Measurements from ENCODE around the gene PLA2G4E. TPM values are rescaled to one million over a fixed set of nuclear protein-coding genes. Genes with fewer than 3 reads are reported as not detected.
A peak's percentile ranks its signal among the peaks of the same experiment; 100 is the strongest.

PLA2G4E gene
- total and polyA plus RNA-seq, 2 donors = 0.05 to 0.62 TPM

DNA sequence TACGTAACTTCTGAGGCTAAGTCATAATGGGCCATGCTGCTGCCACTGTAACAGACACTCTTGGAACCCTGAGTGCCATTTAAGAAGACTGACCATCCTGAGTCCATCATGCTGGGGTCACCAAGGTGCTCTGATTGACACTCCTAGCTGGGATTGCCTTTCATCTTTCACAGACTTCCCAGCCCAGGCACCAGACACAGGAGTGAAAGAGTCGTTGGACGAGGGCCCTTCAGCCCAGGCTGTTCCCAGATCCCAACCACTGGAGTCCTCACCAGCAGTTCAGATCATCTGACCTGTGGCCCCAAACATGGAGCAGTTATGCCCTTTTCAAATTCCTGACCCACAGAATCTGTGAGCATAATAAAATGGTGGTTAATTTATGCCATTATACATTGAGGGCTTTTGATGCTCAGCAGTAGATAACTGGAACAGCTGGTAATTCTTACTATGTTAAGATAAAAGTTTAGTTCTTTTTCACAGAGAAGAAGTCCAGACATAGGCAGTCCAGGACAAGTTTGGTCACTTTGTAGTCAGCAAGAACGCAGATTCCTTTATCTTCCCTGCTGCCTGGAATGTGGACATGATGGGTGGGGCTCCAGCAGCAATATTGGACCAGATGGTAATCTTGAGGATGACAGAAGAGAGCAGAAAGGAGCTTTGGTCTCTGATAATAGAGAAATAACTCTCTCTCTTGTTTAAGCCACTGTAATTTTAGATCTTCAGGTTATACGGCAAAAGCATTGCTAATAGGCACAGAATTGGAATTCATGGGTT is 41.2 kb downstream of the PLA2G4E start:
- Histone ChIP-seq H3K27me3 (ENCODE audit: control insufficient read depth in 2 of 2, insufficient read depth in 1 of 2, low read length in 1 of 2) (peaks cover 0 to 5% of the 10 kb centered on the region in 2 donors), H3K27ac (ENCODE audit: low read depth in 1 of 2, low read length in 1 of 2) (no peak overlapping the region), H3K4me3 (ENCODE audit: low read length in 2 of 2) (no peak overlapping the region), H3K4me1 (ENCODE audit: control insufficient read depth in 2 of 2, insufficient read depth in 2 of 2, low read length in 2 of 2) (peaks cover 0 to 4% of the 10 kb centered on the region in 2 donors), H3K36me3 (ENCODE audit: control insufficient read depth in 2 of 2, insufficient read depth in 2 of 2, low read length in 1 of 2) (no peaks in the 10 kb centered on the region), H3K9me3 (ENCODE audit: control insufficient read depth in 2 of 2, insufficient read depth in 1 of 2, low read length in 1 of 2) (no peaks in the 10 kb centered on the region)
- WGBS = 94% methylated on average over 5 of the region's 5 CpGs
- DNase-seq (ENCODE audit: low read depth in 6 of 9, low spot score in 9 of 9) = no peak

- DNase-seq (ENCODE audit: low read depth in 6 of 9, low spot score in 9 of 9) = no peak
- no peak overlapping the region for H3K4me3 ChIP-seq (ENCODE audit: low read length in 2 of 2)
- no peaks in the 10 kb centered on the region for H3K36me3 ChIP-seq (ENCODE audit: control insufficient read depth in 2 of 2, insufficient read depth in 2 of 2, low read length in 1 of 2)
- 97% methylated on average over 4 of the region's 4 CpGs for WGBS
- no peaks in the 10 kb centered on the region for H3K9me3 ChIP-seq (ENCODE audit: control insufficient read depth in 2 of 2, insufficient read depth in 1 of 2, low read length in 1 of 2)
- no peak overlapping the region for H3K27ac ChIP-seq (ENCODE audit: low read depth in 1 of 2, low read length in 1 of 2)
- H3K4me1 ChIP-seq (ENCODE audit: control insufficient read depth in 2 of 2, insufficient read depth in 2 of 2, low read length in 2 of 2) = peaks cover 0 to 4% of the 10 kb centered on the region in 2 donors
- peaks cover 0 to 8% of the 10 kb centered on the region in 2 donors for H3K27me3 ChIP-seq (ENCODE audit: control insufficient read depth in 2 of 2, insufficient read depth in 1 of 2, low read length in 1 of 2)
Measured at GRCh38 chr15:41978534-41978933, 42.3 kb downstream of the PLA2G4E start.

DNA sequence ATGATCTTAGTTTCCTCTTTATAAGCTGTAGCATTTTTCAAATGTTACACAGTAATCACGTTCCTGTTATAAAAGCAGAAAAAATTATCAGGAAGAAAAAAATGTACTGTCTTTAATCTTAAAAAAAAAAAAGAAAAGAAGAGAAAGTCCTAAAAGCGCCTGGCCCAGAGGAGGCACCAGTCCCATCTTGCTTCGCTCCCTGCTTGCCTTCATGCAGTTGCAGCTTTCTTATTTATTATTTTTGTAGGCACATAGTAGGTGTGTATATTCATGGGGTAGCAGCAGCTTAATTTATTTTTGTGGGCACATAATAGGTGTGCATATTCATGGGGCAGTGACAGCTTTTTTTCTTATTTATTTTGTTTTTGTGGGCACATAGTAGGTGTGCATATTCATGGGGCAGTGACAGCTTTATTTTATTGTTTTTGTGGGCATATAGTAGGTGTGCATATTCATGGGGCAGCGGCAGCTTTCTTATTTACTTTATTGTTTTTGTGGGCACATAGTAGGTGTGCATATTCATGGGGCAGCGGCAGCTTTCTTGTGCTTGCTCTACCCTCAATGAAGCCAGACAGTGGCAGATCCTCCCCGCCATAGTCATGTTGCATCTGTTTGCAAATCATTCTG is 43.0 kb downstream of the PLA2G4E start:
- no peaks in the 10 kb centered on the region for H3K9me3 ChIP-seq (ENCODE audit: control insufficient read depth in 2 of 2, insufficient read depth in 1 of 2, low read length in 1 of 2)
- 89% methylated on average over 6 of the region's 6 CpGs for WGBS
- peaks cover 0 to 8% of the 10 kb centered on the region in 2 donors for H3K27me3 ChIP-seq (ENCODE audit: control insufficient read depth in 2 of 2, insufficient read depth in 1 of 2, low read length in 1 of 2)
- peaks cover 0 to 5% of the 10 kb centered on the region in 2 donors for H3K4me1 ChIP-seq (ENCODE audit: control insufficient read depth in 2 of 2, insufficient read depth in 2 of 2, low read length in 2 of 2)
- no peak overlapping the region for H3K27ac ChIP-seq (ENCODE audit: low read depth in 1 of 2, low read length in 1 of 2)
- H3K4me3 ChIP-seq (ENCODE audit: low read length in 2 of 2) = no peak overlapping the region
- DNase-seq (ENCODE audit: low read depth in 6 of 9, low spot score in 9 of 9) = no peak
- no peaks in the 10 kb centered on the region for H3K36me3 ChIP-seq (ENCODE audit: control insufficient read depth in 2 of 2, insufficient read depth in 2 of 2, low read length in 1 of 2)

GRCh38 chr15:41975669-41976068 is 45.2 kb downstream of the PLA2G4E start:
- WGBS = 78% methylated on average over 2 of the region's 2 CpGs
- no peak for DNase-seq (ENCODE audit: low read depth in 6 of 9, low spot score in 9 of 9)

DNA sequence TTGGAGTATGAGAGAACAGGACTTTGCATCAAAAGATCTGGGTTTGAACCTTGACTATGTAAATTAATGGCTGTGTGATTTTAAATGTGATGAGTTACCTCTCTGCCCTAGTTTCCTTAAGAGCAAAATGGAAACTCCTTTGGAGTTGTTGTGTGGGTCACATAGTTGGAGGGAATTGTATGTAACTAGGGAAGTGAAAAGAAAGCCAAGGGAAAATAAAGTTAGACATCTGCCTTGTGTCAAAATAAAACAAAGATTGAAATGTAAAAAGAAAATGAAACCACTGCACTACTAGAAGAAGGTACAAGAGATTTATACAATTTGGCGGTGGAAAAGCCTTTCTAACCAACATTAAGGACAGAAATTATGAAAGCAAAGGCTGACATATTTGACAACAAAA is 46.8 kb downstream of the PLA2G4E start:
- H3K4me1 ChIP-seq (ENCODE audit: control insufficient read depth in 2 of 2, insufficient read depth in 2 of 2, low read length in 2 of 2) = peaks cover 8 to 15% of the 10 kb centered on the region in 2 donors
- no peaks in the 10 kb centered on the region for H3K36me3 ChIP-seq (ENCODE audit: control insufficient read depth in 2 of 2, insufficient read depth in 2 of 2, low read length in 1 of 2)
- DNase-seq (ENCODE audit: low read depth in 6 of 9, low spot score in 9 of 9) = no peak
- no peak overlapping the region for H3K27ac ChIP-seq (ENCODE audit: low read depth in 1 of 2, low read length in 1 of 2)
- WGBS = 89% methylated on average over 1 of the region's 1 CpG
- H3K27me3 ChIP-seq (ENCODE audit: control insufficient read depth in 2 of 2, insufficient read depth in 1 of 2, low read length in 1 of 2) = peaks cover 0 to 24% of the 10 kb centered on the region in 2 donors
- H3K9me3 ChIP-seq (ENCODE audit: control insufficient read depth in 2 of 2, insufficient read depth in 1 of 2, low read length in 1 of 2) = no peaks in the 10 kb centered on the region
- H3K4me3 ChIP-seq (ENCODE audit: low read length in 2 of 2) = no peak overlapping the region

More at GRCh38 chr15:41975669-41976068, 45.2 kb downstream of the PLA2G4E start:
- Histone ChIP-seq H3K4me1 (ENCODE audit: control insufficient read depth in 2 of 2, insufficient read depth in 2 of 2, low read length in 2 of 2) (peaks cover 6 to 10% of the 10 kb centered on the region in 2 donors), H3K4me3 (ENCODE audit: low read length in 2 of 2) (no peak overlapping the region), H3K27me3 (ENCODE audit: control insufficient read depth in 2 of 2, insufficient read depth in 1 of 2, low read length in 1 of 2) (peaks cover 0 to 17% of the 10 kb centered on the region in 2 donors), H3K27ac (ENCODE audit: low read depth in 1 of 2, low read length in 1 of 2) (no peak overlapping the region), H3K9me3 (ENCODE audit: control insufficient read depth in 2 of 2, insufficient read depth in 1 of 2, low read length in 1 of 2) (no peaks in the 10 kb centered on the region), H3K36me3 (ENCODE audit: control insufficient read depth in 2 of 2, insufficient read depth in 2 of 2, low read length in 1 of 2) (no peaks in the 10 kb centered on the region)

GRCh38 chr15:41972253-41973242 is 48.3 kb downstream of the PLA2G4E start, which contains the start of gene EHD4:
EHD4 (minus strand) TSS chr15:41972557; CDS start chr15:41972494, 63 bp downstream.
- Histone ChIP-seq H3K27ac (ENCODE audit: low read depth in 1 of 2, low read length in 1 of 2) (peak within 1 kb of the TSS; percentile 15 to 89), H3K27me3 (ENCODE audit: control insufficient read depth in 2 of 2, insufficient read depth in 1 of 2, low read length in 1 of 2) (peaks cover 0 to 22% of the 10 kb centered on the region in 2 donors), H3K4me1 (ENCODE audit: control insufficient read depth in 2 of 2, insufficient read depth in 2 of 2, low read length in 2 of 2) (peaks cover 8 to 15% of the 10 kb centered on the region in 2 donors), H3K4me3 (ENCODE audit: low read length in 2 of 2) (peak within 1 kb of the TSS; percentile 53 to 78), H3K36me3 (ENCODE audit: control insufficient read depth in 2 of 2, insufficient read depth in 2 of 2, low read length in 1 of 2) (no peaks in the 10 kb centered on the region), H3K9me3 (ENCODE audit: control insufficient read depth in 2 of 2, insufficient read depth in 1 of 2, low read length in 1 of 2) (no peaks in the 10 kb centered on the region)
- DNase-seq (ENCODE audit: low read depth in 6 of 9, low spot score in 9 of 9) = peak; percentile 77 to 94 (median 85)
- 2% methylated on average over 72 of the region's 72 CpGs for WGBS

DNA sequence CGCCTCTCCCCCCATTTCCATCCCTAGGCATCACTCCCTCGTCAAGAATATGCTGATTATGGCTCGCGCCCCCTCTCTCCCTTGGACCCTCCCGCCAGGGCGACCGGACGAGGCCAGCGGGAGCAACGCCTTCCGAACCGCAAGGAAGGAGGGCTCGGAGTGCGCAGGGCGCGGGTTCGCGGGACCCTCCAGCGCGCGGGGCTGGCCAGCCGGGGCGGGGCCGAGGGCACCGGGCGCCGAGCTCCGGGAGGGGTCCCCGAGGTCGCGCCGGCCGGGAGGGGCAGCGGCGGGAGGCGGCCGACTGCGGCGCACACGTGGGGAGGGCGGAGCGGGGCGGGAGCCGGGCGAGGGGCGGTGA is 49.0 kb downstream of the PLA2G4E start:
- Histone ChIP-seq H3K36me3 (ENCODE audit: control insufficient read depth in 2 of 2, insufficient read depth in 2 of 2, low read length in 1 of 2) (no peaks in the 10 kb centered on the region), H3K4me1 (ENCODE audit: control insufficient read depth in 2 of 2, insufficient read depth in 2 of 2, low read length in 2 of 2) (peaks cover 8 to 15% of the 10 kb centered on the region in 2 donors), H3K4me3 (ENCODE audit: low read length in 2 of 2) (peak overlapping the region; percentile 53 to 78), H3K27ac (ENCODE audit: low read depth in 1 of 2, low read length in 1 of 2) (peak overlapping the region; percentile 2 to 89), H3K9me3 (ENCODE audit: control insufficient read depth in 2 of 2, insufficient read depth in 1 of 2, low read length in 1 of 2) (no peaks in the 10 kb centered on the region), H3K27me3 (ENCODE audit: control insufficient read depth in 2 of 2, insufficient read depth in 1 of 2, low read length in 1 of 2) (peaks cover 0 to 22% of the 10 kb centered on the region in 2 donors)
- no peak for DNase-seq (ENCODE audit: low read depth in 6 of 9, low spot score in 9 of 9)
- WGBS = 1% methylated on average over 46 of the region's 46 CpGs

DNA sequence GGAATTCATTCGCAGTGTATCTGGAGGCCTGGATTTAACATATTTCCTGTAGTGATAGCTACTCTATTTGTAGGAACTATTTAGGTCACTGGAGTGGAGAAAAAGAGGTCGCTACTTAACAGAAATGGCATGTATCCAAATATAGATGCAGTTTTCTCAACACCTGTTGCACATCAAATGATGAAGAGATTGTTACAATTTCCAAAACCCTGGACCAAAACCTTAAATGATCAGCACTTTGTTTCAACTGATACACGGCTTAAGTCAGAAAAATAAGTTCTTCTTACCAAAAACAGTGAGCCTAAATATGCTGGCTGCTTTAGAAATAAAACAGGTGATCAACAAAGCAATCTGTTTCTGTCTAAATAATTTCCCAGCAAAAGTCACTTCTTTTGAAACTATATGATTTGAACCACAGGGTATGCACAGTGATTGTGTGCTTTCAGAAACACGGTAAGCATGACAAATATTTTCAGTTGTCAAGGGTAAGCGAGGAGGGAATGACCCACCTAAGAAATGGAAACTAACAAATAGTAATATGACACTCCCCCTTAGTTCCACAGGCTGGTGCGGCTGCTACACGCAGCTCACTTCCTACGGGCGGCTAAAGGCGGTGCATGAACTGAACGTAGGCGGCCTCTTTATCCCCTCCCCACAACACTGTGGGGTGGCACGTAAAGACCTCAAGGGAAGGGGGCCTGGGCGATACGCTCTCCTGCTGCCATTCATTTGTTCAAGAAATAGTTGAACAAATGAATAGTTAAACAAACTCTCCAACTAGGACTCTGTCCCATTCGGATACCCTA is 49.5 kb downstream of the PLA2G4E start:
- H3K27ac ChIP-seq (ENCODE audit: low read depth in 1 of 2, low read length in 1 of 2) = peak overlapping the region; percentile 30 to 89
- H3K4me3 ChIP-seq (ENCODE audit: low read length in 2 of 2) = peak overlapping the region; percentile 33 to 78
- H3K27me3 ChIP-seq (ENCODE audit: control insufficient read depth in 2 of 2, insufficient read depth in 1 of 2, low read length in 1 of 2) = peaks cover 0 to 22% of the 10 kb centered on the region in 2 donors
- no peaks in the 10 kb centered on the region for H3K36me3 ChIP-seq (ENCODE audit: control insufficient read depth in 2 of 2, insufficient read depth in 2 of 2, low read length in 1 of 2)
- peaks cover 8 to 15% of the 10 kb centered on the region in 2 donors for H3K4me1 ChIP-seq (ENCODE audit: control insufficient read depth in 2 of 2, insufficient read depth in 2 of 2, low read length in 2 of 2)
- 11% methylated on average over 16 of the region's 16 CpGs for WGBS
- H3K9me3 ChIP-seq (ENCODE audit: control insufficient read depth in 2 of 2, insufficient read depth in 1 of 2, low read length in 1 of 2) = no peaks in the 10 kb centered on the region
- peak; percentile 17 to 71 (median 38) for DNase-seq (ENCODE audit: low read depth in 6 of 9, low spot score in 9 of 9)

All from thymus (tissue), 11 donors.